Measurements from ENCODE around the gene VPS8.
"Not testable (repeated sequence)": the region's sequence is repeated elsewhere in the genome, so short reads cannot be mapped to it uniquely, and the experiment has no call there.

GRCh38 chr3:185017584-185017983 is 205.6 kb downstream of the VPS8 start:
- not testable (repeated sequence) for TF ChIP-seq ZBTB33 (IDR thresholded peaks at IDR 0.05); FOXA1 (IDR thresholded peaks at IDR 0.05); CTCF (IDR thresholded peaks at IDR 0.05; ENCODE audit: low read depth, low read length, missing input control); TAF1 (conservative IDR thresholded peaks at IDR 0.05)

All from liver (tissue), 3 donors.